ENCODE results near the gene LNP1.

Gene LNP1

DNA sequence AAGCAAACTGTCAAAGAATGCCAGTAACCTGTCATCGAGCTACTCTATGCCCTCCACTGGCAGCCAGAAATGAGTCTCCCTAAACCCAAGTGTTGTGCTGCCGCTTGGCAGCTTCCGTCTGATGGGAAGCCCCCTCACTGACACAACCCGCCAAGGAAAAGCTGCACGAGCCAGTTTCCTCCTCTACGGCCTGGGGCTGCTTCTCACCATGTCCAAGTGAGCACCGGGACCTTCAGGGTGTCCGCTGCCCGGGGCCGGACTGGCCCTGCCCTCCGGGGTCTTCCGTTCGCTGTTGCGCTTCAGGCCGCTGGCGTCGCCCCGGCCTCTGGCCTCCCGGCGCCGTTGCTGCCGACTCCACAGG lies 940 bp upstream of the LNP1 start:
- peak; percentile 26 for DNase-seq

DNA sequence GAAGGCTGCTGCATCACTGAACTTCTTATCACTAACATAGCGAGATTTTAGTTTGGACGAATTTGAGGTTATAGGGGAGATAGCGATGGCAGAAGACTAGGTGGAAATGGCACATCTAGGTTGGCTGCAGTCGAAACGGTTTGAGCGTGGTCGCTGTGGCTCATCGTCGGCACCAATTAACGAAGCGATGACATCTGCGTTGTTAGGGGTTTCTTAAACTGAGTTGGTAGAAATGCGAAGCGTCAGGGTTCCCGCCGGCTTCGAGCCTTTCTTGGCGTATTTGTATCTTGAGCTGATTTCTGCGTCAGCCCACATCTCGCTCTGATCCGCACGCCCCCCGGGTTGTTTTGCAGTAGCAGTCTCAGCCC lies 319 bp downstream of the LNP1 start:
- peak; percentile 49 for DNase-seq

DNA sequence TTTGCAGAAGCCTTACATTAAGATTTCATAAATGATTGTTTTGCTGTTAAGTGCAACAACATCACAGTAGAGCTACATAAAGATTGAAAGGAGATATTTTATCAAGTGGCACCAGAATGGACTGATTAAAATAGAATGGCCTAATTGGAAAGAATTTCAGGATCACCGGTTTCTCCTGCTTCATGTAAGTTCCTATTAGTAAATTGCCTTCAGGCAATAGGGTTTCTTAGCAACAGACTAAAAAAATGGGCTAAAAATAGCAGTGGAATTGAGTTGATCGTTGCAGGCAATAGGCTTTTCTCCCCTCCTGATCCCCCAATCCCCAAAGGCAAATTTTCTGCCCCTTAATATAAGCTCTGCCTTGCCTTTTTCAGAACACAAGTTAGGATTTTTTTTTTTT lies 917 bp downstream of the LNP1 start:
- no peak for DNase-seq

DNA sequence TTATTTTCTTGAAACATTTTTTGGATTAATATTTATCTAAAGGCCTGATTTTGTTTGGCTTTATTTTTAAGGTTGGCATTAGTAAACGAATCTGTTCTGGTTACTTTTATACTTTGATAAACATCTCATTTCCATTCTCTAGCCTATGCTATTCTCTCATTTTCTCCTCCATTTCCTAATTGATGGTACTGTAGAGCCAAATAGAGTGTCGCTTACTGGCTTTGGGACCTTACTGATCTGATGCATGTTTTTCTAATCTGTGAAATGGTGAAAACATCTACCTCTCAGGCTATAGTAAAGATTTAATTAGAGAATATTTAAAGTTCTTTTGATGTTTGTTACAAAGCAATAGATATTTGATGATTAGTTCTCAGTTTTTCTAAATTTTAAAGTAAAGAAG lies 1.6 kb downstream of the LNP1 start:
- DNase-seq: no peak

DNA sequence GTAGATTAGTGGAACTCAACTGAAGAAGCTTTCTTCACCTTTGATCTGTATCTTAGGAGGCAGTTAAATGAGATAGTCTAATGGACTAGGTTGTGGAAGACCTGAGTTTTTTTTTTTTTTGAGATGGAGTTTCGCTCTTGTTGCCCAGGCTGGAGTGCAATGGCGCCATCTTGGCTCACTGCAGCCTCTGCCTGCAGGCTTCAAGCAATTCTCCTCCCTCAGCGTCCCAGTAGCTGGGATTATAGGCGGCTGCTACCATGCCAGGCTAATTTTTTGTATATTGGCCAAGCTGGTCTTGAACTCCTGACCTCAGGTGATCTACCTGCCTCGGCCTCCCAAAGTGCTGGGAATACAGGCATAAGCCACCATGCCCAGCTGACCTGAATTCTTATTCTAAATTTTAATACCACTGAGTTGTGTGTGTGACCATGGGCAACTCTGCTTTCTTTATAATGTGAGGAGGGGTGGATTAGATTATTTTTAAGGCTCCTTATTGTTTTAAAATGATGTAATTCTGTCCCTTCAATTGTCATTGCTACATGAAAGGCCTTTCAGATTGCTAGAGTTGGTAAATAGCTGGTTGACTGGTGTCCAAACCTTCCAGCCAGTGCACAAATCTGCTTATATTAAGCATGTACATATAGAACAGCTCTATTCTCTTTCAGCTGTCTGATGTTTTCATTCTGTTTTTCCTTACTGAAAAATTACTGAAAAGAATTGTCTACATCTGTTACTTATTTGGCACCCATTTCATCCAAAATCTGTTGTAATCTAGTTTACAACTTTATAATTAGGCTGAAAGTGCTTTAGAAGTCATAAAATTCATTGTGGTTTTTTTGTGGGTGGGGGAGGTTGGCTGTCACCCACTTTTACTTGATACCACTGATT lies 2.3 kb downstream of the LNP1 start:
- DNase-seq: no peak

DNA sequence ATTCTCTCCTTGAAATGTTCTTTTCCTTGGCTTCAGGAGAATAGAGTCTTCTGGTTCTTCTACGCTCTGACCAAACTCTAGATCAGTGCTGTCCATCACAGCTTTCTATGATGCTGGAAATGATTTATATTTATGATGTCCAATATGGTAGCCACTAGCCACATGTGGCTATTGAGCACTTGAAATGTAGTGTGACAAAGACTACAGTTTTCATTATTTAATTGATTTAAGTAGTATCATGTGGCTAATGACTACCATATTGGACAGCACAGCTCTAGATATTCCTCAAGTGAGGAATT lies 2.9 kb downstream of the LNP1 start:
- DNase-seq: no peak

DNA sequence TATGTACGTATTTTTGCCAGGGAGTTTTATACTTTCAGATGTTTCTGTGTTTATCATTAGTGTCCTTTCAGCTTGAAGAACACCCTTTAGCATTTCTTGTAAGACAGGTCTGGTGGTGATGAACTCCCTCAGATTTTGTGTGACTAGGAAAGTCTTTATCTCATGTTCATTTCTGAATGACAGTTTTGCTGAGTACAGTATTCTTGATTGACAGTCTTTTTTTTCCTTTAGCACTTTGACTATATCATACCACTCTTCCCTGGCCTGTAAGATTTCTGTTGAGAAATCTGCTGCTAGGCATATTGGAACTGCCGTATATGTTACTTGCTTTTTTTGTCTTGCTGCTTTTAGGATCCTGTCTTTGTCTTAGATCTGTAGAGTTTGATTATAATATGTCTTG lies 5.8 kb downstream of the LNP1 start:
- DNase-seq: no peak

DNA sequence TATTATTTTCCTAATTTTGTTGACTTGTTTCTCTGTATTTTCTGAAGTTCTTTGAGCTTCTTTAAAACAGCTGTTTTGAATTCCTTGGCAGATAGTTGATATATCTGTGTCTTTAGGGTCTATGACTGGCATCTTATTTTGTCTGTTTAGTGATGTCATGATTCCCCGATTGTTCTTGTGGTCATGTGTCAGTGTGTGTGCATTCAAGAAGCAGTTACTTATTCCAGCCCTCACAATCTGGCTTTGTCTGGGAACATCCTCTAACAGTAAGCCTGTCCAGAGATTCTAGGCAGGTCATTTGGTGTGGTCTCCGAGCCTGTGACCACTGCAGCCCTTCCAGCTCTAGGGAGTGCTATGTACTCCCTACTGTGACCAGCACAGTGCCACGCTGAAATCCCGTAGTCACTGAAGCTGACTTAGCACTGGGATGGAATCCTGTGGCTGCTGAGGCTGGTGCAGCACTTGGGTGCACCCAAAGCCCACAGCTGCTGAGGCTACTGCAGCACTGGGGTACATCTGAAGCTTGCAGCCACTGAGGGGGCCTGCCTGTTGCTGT lies 6.7 kb downstream of the LNP1 start:
- DNase-seq: no peak

DNA sequence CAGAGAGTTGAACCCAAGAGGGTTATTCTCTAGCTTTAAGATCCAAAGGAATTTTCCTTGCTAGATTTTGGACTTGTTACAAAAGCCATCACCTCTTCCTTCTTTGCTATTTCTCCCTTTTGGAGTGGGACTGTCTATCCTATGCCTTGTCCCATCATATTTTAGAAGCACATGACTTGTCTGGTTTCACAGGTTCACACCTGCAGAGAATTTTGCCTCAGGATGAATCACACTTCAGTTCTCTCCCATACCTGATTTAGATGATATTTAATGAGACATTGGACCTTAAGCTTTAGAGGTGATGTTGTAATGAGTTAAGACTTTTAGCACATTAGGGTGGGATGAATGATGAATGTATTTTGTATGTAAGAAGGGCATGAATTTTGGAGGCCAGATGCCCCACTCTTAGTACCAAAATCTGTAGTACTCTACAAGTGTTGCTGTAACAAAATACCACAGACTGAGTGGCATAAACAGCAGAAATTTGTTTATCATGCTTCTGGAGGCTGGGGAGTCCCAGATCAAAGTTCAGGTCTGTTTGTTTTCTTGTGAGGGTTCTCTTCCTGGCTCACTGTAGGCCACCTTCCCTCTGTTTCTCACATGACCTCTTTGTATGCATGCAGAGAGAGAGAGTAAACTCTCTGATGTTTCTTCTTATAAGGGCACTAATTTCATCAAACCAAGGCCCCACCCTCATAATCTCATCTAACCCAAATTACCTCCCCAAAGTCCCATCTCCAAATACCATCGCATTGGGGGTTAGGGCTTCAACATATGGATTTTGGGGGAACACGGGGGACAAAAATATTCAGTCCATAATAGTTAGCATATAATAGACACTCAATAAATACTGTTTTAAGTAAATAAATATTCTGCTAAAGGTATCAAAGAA lies 10.0 kb downstream of the LNP1 start:
- DNase-seq: no peak

DNA sequence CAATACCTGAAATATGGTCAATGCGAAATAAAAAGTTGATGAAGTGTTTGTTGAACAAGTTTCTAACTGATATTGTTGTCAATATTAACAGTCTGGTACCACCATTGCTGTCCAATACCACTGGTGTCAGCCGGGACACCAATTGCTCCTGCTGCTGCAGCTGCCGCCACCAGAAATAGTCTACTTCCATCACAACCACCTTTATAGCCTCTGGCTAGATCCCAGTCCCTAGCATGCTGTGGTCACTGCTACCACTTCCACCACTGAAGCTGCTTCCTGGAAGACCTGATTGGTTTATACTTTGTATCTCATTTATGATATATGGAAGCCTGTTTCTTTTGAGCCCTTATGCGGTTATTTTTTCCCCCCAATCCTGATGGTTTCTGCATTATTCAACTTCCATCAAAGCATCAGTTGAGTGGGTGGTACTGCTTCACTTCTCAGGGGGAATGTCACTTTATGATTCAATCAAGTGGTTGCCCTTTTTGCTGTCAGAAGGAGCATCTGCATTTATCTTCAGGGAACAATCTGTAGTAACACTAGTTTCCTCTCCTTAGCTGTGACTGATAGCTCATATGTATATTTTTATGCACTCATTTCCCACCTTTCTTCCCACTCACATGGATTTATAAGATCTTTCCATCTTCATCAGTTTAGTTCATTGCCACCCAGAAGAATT lies 11.7 kb downstream of the LNP1 start:
- DNase-seq: no peak

DNA sequence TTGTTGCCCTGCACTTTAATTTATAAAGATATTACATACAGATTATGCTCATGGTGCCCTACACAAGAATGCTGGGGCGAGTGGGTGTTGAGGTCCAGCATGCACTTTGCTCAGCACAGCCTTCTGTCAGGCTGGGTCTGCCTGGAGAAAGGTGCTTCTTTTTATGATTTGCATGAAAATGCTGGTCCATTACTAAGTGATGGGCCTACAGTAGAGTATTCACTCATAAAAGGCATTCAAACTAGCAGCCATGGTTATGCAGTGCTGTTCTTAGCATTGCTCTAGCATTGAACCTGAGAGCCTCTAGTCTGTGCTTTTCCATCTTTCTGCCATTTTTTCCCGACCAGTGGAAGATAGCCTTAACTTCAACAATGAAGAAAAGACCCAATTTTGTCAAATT lies 12.3 kb downstream of the LNP1 start:
- no peak for DNase-seq

DNA sequence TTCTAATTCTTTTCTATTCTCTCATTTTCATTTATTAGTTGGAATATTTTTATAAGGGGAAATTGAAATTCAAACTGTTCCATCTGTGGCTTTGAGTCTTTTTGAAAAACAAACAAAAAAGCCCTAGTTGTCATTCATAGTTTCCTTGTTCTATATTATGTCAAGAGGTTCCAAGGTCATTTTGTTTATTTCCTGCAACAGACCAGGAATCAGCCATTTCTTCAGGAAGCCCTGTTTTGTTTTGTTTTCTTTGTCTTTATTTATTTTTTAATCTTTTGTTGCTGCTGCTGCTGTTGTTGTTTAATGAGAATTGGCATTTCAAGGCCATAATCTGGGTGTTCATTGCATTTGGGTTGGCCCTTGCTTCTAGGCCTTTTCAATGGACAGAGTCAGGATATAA lies 14.8 kb downstream of the LNP1 start:
- no peak for DNase-seq

DNA sequence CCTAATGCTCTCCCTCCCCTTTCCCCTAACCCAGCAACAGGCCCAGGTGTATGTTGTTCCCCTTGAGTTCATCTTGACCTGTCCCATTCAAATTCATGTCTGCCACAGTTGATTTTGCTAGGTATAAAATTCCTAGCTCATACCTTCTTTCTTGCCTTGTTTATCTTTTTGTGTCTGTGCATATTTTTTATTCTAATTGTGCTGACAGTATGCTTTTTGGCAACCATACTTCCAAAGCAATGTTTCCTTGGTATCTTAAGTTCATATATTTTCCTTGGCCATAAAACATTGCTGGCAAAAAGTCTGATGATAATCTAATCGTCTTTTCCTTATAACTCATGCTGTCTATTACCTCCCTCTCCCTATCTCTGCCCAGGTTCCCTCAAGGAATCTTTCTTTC lies 15.5 kb downstream of the LNP1 start:
- DNase-seq: no peak

DNA sequence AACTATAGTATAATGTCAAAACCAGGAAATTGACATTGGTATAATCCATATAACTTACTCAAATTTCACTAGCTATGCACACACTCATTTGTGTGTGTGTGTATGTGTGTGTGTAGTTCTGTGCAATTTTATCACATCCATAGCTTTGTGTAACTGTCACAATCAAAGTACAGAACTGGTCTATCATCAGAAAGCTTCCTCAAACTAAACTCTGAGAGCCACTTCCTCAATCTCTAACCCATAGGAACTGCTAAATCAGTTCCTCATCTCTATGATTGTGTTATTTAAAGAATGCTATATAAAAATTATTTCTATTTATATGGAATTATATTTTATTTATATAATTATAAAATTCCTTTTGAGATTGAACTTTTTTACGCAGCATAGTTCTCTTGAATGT lies 18.1 kb downstream of the LNP1 start:
- DNase-seq: no peak

DNA sequence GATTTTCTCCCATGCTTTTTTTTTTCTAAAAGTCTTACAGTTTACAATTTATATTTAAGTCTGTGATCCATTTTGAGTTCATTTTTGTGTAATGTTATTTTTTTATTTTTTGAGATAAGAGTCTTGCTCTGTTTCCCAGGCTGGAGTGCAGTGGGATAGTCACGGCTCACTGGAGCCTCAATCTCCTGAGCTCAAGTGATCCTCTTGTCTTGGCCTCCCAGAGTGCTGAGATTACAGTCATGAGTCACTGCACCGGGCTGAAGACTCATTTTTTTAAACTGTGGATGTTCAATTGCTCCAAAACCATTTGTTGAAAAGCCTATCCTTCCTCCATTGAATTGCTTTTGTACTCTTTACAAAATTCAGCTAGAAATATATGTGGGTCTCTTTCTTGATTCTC lies 19.5 kb downstream of the LNP1 start:
- no peak for DNase-seq

DNA sequence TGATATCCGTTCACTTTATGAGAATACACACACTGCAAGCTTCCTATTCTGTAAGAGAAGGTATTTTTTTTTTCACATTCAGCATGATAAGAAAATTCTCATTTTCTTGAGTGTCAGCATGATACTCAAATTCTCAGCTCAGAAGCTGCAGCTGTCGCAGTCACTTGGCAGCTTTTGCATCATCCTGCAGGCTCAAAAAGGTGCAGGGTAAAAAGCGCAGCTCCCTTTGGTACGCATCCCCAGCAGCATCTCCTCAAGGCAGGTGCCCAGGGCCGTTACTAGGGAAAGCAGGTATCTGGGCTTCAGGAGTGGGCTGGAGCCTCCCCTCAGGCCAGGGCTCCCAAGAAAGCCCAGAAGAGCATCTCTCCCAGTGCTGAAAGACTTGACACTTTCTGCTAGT lies 22.3 kb downstream of the LNP1 start:
- DNase-seq: no peak

DNA sequence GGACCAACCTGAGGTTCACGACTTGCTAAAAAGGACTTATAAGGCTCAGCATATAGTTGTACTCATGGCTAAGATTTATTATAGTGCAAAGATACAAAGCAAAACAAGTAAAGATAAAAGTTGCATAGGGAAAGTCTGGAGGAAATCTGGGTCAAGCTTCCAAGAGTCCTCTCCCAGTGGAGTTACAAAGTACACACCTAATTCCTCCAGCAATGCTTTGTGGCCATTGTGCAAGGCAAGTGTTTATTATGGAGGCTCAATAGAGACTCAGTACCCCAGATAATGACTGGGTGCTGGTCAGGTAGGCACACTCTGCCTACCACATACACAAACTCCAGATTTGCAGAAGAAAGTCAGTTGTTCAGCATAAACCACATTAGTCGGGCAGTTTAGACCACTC lies 22.9 kb downstream of the LNP1 start:
- no peak for DNase-seq

DNA sequence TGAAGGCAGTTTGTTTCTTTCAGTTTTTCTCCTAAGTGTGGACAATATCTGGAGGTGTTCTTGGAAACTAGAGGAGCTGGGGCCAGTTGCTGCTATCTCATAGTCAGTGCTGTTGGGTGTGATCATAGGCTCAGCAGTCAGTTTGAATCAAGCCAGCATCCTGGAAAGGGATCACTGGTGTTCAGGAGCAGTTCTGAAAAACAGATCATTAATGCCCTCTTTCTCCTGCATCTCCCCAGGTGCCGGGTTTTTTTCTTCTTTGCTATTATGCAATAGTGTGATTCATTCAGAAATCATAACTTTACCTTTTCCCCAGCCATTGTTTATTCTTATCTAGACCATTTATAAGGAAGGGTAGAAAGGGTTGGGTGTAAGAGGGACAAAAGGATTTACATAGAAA lies 24.0 kb downstream of the LNP1 start:
- no peak for DNase-seq

DNA sequence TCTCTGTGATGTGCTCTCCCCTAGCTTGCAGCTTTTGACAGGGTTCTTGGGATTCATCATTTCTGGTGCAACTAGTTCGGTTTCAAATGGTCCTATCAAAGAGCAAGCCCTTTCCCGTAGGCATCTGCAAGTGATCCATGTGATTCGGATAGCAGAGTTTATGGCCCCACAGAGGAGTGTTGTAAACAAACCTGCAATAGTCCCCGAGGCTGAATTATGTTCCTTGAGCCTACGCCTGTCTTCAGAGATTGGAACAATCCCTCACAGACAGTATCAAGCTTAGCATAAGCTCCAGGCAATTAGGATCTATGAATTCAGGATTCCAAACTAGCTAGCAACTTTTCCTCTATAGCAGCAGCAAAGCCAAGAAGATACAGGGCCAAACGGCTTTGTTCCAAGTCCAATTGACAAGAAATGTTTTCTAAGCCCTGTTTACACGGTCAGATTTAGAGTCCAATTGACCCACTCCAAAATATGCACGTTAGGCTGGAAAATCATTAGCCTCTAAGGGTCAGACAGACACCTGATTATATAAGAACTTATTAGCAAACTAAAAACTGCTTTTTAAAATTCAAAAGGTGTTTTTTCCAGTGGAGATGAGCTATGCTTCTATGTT lies 24.8 kb downstream of the LNP1 start:
- DNase-seq: no peak

DNA sequence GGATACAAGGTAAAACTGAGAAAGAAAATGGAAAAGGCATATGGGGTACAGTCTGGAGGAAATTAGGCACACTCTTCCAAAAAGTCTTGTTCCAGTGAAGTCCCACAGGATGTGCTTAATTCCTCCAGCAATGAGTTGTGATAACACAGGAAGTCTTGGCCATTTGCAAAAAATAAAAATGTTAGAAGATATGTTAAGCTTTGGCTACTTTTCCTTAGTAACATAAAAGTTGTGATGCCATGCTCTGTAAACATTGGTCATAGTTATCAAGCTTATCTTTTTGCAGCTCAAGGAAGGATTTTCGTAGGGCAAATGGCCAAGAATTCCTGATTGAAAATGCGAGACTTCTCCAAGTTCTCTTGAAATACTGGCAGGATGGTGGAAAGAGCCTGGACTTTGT lies 26.4 kb downstream of the LNP1 start:
- no peak for DNase-seq

DNA sequence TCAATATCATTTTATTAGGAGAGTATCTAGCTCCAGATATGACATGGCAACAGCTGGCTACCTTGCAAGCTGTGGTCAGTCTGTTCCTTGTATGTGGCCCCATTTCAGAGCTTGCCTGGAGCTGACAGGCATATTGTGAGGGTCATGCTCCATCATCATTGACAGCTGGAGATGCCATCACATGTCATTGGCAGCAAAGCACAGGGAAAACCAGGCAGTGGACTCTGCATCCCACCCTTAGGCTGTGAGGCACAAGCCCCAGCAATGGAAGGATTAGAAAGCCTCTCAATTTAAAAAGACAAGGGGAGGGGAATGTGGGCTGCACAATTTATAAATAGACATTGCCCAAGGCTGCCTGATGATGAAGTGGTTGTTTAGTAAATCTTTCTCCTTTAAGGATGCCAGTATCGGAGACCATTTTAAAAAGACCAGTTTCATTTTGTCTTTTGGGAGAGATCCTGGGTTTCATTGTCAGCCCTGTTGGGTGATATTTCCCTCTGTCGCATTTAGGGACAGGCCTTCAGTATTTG lies 27.9 kb downstream of the LNP1 start:
- no peak for DNase-seq

DNA sequence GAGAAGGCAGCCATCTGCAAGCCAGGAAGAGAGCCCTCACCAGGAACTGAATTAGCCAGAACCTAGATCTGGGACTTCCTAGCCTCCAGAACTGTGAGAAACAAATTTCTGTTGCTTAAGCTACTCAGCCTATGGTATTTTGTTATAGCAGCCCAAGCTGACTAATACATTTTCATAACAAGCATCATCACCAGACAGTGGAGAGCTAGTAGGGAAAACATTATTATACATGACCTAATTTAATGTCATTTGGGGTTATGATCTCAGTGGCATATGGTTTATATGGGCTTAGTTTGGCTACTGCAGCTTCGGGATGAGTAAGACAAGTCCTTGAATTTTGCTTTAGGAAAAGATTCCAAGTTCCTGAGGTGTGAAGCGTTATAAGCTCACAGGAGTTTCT lies 35.6 kb downstream of the LNP1 start:
- DNase-seq: no peak
